Gastroesophageal sphincter (tissue), 3 donors: ENCODE measurements around the gene PCSK1N.

Experiments used
- POLR2A ChIP-seq, 2 donors: fragments of 450-650 bp; IDR thresholded peaks; one replicate each; pipeline ENCODE4 v1.6.1; 2017; ENCODE audit warnings: antibody characterized with exemption in 2 of 2, mild to moderate bottlenecking in 2 of 2, moderate library complexity in 1 of 2
- TF ChIP-seq, protein P1 (sequence below), 4 experiments: fragments of 200-600 bp in 2 of 4; fragments of 450-650 bp in 2 of 4; sonication (generic) in 1 of 4; IDR thresholded peaks; one replicate each; pipeline ENCODE4 v1.5.1; 2017 to 2019; ENCODE audit warnings: antibody characterized with exemption in 4 of 4, mild to moderate bottlenecking in 2 of 4, moderate library complexity in 2 of 4

DNA sequence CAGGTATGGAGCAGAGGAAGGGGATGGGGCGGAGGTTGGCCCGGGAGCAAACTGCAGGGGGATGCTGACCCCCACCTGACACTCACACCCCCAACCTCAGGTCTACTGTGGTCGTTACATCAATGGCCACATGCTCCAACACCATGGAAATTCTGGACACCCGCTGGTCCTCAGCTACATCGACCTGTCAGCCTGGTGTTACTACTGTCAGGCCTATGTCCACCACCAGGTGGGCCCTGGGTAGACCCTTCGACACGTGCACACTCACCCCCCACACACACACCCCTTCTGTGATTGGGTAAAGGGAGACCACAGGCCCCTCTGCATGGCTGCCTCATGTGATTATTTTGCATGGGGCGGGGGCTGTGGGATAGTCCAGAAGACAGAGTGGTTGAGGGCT is 11.3 kb downstream of the PCSK1N start:
- no peak for TF ChIP-seq POLR2A (IDR thresholded peaks at IDR 0.05)
- TF ChIP-seq, protein P1, sequence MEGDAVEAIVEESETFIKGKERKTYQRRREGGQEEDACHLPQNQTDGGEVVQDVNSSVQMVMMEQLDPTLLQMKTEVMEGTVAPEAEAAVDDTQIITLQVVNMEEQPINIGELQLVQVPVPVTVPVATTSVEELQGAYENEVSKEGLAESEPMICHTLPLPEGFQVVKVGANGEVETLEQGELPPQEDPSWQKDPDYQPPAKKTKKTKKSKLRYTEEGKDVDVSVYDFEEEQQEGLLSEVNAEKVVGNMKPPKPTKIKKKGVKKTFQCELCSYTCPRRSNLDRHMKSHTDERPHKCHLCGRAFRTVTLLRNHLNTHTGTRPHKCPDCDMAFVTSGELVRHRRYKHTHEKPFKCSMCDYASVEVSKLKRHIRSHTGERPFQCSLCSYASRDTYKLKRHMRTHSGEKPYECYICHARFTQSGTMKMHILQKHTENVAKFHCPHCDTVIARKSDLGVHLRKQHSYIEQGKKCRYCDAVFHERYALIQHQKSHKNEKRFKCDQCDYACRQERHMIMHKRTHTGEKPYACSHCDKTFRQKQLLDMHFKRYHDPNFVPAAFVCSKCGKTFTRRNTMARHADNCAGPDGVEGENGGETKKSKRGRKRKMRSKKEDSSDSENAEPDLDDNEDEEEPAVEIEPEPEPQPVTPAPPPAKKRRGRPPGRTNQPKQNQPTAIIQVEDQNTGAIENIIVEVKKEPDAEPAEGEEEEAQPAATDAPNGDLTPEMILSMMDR (IDR thresholded peaks at IDR 0.05): no peak
